ENCODE measurements around the gene CHKB.
"Not testable (repeated sequence)": the region's sequence is repeated elsewhere in the genome, so short reads cannot be mapped to it uniquely, and the experiment has no call there.

DNA sequence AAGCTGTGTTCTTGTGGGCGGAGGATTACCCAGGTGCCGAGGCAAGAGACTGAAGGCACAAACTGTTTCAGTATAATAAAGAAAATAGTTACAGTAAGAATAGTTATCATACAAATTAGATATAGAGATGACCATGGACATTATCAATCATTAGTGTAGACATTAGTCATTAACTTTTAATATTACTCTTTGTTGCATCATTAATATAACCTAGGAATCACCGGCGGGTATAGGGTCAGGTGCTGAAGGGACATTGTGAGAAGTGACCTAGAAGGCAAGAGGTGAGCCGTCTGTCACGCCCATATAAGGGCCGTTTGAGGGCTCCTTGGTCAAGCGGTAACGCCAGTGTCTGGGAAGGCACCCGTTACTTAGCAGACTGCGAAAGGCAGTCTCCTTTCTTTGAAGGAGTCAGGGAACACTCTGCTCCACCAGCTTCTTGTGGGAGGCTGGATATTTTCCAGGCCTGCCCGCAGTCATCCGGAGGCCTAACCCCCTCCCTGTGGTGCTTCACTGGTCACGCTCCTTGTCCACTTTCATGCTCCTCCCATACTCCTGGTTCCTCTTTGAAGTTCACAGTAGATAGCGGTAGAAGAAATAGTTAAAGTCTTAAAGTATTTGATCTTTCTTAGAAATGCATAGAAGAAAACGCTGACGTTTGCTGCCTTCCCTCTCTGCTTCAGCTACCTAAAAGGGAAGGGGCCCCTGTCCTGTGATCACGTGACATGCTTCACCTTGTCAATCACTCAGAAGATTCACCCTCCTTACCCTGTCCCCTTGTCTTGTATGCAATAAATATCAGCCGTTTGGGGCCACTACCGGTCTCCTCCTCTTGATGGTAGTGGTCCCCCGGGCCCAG is 48.6 kb downstream of the CHKB start:
- TF ChIP-seq POLR2AphosphoS5 (IDR thresholded peaks at IDR 0.05; ENCODE audit: borderline replicate concordance, low read depth, low read length); EZH2 (IDR thresholded peaks at IDR 0.05): not testable (repeated sequence)

Data from SK-N-MC (cell line).